Prostate gland (tissue), 2 donors: ENCODE measurements around the gene ARL14EP. TPM values are rescaled to one million over a fixed set of nuclear protein-coding genes. Genes with fewer than 3 reads are reported as not detected.

Source experiments
- DNase-seq: peaks from one replicate; pipeline ENCODE4 v3.0.0-alpha.2; 2019; ENCODE audit warnings: low spot score
- H3K27ac ChIP-seq, 2 donors: fragments of 200-600 bp; sonication (generic); 2 replicates each; pipeline ENCODE4 v1.5.1; 2017 to 2019
- H3K27me3 ChIP-seq: fragments of 200-600 bp; sonication (generic); replicated peaks from 2 replicates; pipeline ENCODE4 v1.5.1; 2019; ENCODE audit not compliant: insufficient read depth
- H3K36me3 ChIP-seq, 2 donors: fragments of 200-600 bp; sonication (generic); 1 replicate in 1 of 2; 2 replicates in 1 of 2; pipeline versions ENCODE4 v1.5.1 to v1.8.1; 2017 to 2019
- H3K4me1 ChIP-seq: fragments of 200-600 bp; sonication (generic); replicated peaks from 2 replicates; pipeline ENCODE4 v1.5.1; 2019
- H3K4me3 ChIP-seq, 2 donors: fragments of 200-600 bp; sonication (generic); 2 replicates each; pipeline ENCODE4 v1.5.1; 2017 to 2019
- H3K9me3 ChIP-seq: fragments of 200-600 bp; sonication (generic); 2 replicates; pipeline ENCODE4 v1.5.1; 2017
- CTCF ChIP-seq, 4 experiments: fragments of 200-600 bp in 2 of 4; fragments of 450-650 bp in 2 of 4; sonication (generic) in 2 of 4; IDR thresholded peaks; 1 replicate in 3 of 4; 2 replicates in 1 of 4; pipeline ENCODE4 v1.5.1; 2016 to 2019; ENCODE audit warnings: antibody characterized with exemption in 4 of 4, mild to moderate bottlenecking in 2 of 4, moderate library complexity in 2 of 4
- POLR2A ChIP-seq: fragments of 450-650 bp; IDR thresholded peaks from one replicate; pipeline ENCODE4 v1.6.1; 2016; ENCODE audit warnings: antibody characterized with exemption, mild to moderate bottlenecking
- POLR2AphosphoS5 ChIP-seq: sonication (generic); formaldehyde crosslinking; IDR thresholded peaks from one replicate; pipeline ENCODE4 v1.6.1; 2017; ENCODE audit warnings: antibody characterized with exemption
- whole genome bisulfite sequencing: methylation state at CpG from one replicate; pipeline ENCODE4 v1.1.5; 2018; 5-methylcytosine and 5-hydroxymethylcytosine counted together
- intact Hi-C: fragments of 100-400 bp; cut with DNase I; formaldehyde crosslinking; loops from one replicate; pipeline ENCODE4 v1.14.2; 2022
- total RNA-seq, 2 donors: library from RNA; depleted of rRNA; stranded (reverse); fragments of >200 nt; gene quantifications; one replicate each; pipeline ENCODE4 v1.1.0, GENCODE V29; 2016

ARL14EP gene
- total RNA-seq, 2 donors from 2014 or later, result 26.0 to 27.9 TPM

GRCh38 chr11:30313580-30313979 is 9.3 kb upstream of the ARL14EP start:
- Histone ChIP-seq H3K36me3 (no peaks in the 10 kb centered on the region), H3K27ac (no peak overlapping the region), H3K4me3 (no peak overlapping the region), H3K4me1 (no peaks in the 10 kb centered on the region), H3K27me3 (no peaks in the 10 kb centered on the region), H3K9me3 (no peaks in the 10 kb centered on the region)
- no peak for TF ChIP-seq POLR2AphosphoS5
- no peak for TF ChIP-seq CTCF (IDR thresholded peaks at IDR 0.05)
- TF ChIP-seq POLR2A, result no peak
- 98% methylated on average over 2 of the region's 2 CpGs for WGBS
- intact Hi-C loops, result no loop called here
- no peak for DNase-seq

- H3K4me3 ChIP-seq, result no peak overlapping the region
- H3K36me3 ChIP-seq, result no peaks in the 10 kb centered on the region
- H3K9me3 ChIP-seq, result no peaks in the 10 kb centered on the region
- no peaks in the 10 kb centered on the region for H3K27me3 ChIP-seq
- H3K4me1 ChIP-seq, result no peaks in the 10 kb centered on the region
- peak in 2 of 4 experiments; percentile 15 to 29 for TF ChIP-seq CTCF (IDR thresholded peaks at IDR 0.05)
- TF ChIP-seq POLR2AphosphoS5, result no peak
- intact Hi-C loops, result no loop called here
- no peak for DNase-seq
- no peak overlapping the region for H3K27ac ChIP-seq
Observed at GRCh38 chr11:30314625-30315024, 8.3 kb upstream of the ARL14EP start.

- DNase-seq, result no peak
- Histone ChIP-seq H3K4me1 (no peaks in the 10 kb centered on the region), H3K27me3 (no peaks in the 10 kb centered on the region), H3K27ac (no peak overlapping the region), H3K9me3 (no peaks in the 10 kb centered on the region), H3K4me3 (no peak overlapping the region), H3K36me3 (no peaks in the 10 kb centered on the region)
- 84% methylated on average over 1 of the region's 1 CpG for WGBS
- intact Hi-C loops, result no loop called here
- TF ChIP-seq POLR2AphosphoS5 (no peak), CTCF (IDR thresholded peaks at IDR 0.05) (no peak), POLR2A (no peak)
Observed at GRCh38 chr11:30316237-30316636, 6.7 kb upstream of the ARL14EP start.

- intact Hi-C loops, result no loop called here
- WGBS, result 55% methylated on average over 2 of the region's 2 CpGs
- no peak for DNase-seq
- Histone ChIP-seq H3K4me3 (no peak overlapping the region), H3K36me3 (no peaks in the 10 kb centered on the region), H3K27ac (no peak overlapping the region), H3K4me1 (no peaks in the 10 kb centered on the region), H3K9me3 (no peaks in the 10 kb centered on the region), H3K27me3 (no peaks in the 10 kb centered on the region)
- TF ChIP-seq POLR2AphosphoS5, result no peak
Observed at GRCh38 chr11:30317030-30317429, 5.9 kb upstream of the ARL14EP start.

- no peak for DNase-seq
- H3K27ac ChIP-seq, result no peak overlapping the region
- H3K4me1 ChIP-seq, result no peaks in the 10 kb centered on the region
- H3K9me3 ChIP-seq, result no peaks in the 10 kb centered on the region
- H3K27me3 ChIP-seq, result no peaks in the 10 kb centered on the region
- H3K4me3 ChIP-seq, result no peak overlapping the region
- H3K36me3 ChIP-seq, result no peaks in the 10 kb centered on the region
- WGBS, result 95% methylated on average over 4 of the region's 4 CpGs
- intact Hi-C loops, result loop anchor here (10.0 kb wide), 1 partner anchor 187 kb away; no protein-coding TSS in a partner anchor
- TF ChIP-seq POLR2A, result no peak
- TF ChIP-seq CTCF (IDR thresholded peaks at IDR 0.05), result no peak
- TF ChIP-seq POLR2AphosphoS5, result no peak
Observed at GRCh38 chr11:30321321-30321720, 1.6 kb upstream of the ARL14EP start.
